T-helper 1 cell treated with Interleukin-12 subunit alpha and Interleukin-12 subunit beta and Interleukin-4 antibody, amounts not matched to agents 30 ng/mL and 1 ng/mL, for 36 hours (primary cell): ENCODE data around the gene SWI5. TPM values are rescaled to one million over a fixed set of nuclear protein-coding genes. Genes with fewer than 3 reads are reported as not detected.
"Not testable (repeated sequence)": the region's sequence is repeated elsewhere in the genome, so short reads cannot be mapped to it uniquely, and the experiment has no call there.

Experiments used
- intact Hi-C: fragments of 100-400 bp; cut with micrococcal nuclease; formaldehyde crosslinking; loops from one replicate; pipeline ENCODE4 v1.15.1; 2024
- total RNA-seq: library from RNA; stranded (reverse); gene quantifications from 2 replicates; pipeline ENCODE4 v1.2.3, GENCODE V29; 2022

The SWI5 gene
- 9.1 and 9.7 TPM in 2 replicates for total RNA-seq

DNA sequence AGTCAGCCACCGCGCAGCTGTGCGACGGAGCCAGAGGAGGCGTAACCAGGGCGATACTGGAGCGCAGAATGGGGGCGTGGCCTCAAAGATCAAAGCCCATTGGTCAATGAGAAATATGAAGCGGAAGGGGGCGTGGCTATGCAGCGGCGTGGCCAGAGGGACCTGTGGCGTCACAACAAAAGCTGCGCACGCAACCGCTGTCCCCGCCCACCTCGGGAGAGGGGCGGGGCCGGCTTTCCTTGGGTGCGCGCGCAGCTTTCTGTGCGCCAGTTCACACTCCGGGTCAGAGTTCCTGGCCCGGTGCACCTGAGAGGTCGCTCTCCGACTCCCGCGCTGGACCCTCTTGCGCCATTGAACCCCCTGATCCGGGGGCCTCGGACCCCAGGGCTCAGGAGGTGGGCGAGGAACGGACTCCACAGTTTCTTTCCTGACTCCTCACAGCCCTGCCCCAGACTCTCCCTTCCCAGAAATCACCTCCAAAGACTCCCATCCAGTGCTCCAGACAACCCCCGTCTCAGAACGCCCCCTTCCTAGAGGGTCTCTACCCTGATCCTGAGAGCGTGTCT lies at the start of gene SWI5:
Gene SWI5, plus strand, starts transcription at position 269 of the 566 bp plus-strand sequence.
- intact Hi-C loops: loop anchor here (1.0 to 10.0 kb wide), 13 partner anchors 21 to 448 kb away; partner anchors contain the start of genes BBLN, COQ4, DNM1 and GLE1

DNA sequence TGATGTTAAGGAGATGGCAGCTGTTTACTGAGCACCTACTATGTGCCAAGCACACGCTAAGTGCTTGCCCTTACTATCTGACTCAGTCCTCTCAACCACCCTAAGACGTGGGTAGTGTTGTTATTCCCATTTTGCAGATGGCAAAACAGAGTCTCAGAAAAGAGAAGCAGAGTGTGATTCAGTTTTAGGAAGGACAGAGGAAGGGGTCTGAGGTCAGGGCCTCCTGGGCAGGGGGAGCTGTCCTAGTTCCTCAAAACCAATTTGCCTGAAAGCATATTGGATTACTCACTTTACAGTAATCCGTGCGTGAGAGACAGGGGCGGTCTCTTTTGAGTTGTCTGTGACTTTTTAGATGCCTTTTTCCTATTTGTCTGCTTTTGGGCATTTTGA lies 49.7 kb upstream of the SWI5 start:
- intact Hi-C loops: no loop called here

DNA sequence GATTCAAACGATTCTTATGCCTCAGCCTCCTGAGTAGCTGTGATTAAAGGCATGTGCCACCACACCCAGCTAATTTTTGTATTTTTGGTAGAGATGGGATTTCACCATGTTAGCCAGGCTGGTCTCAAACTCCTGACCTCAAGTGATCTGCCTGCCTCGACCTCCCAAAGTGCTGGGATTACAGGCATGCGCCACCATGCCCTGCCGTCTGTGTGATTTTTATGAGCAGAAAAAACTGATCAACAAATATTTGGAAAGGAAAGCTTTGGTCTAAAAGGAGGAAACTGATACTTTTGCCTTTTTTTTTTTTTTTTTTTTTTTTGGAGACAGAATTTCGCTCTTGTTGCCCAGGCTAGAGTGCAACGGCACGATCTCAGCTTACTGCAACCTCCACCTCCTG lies 45.2 kb upstream of the SWI5 start:
- intact Hi-C loops: not testable (repeated sequence)

DNA sequence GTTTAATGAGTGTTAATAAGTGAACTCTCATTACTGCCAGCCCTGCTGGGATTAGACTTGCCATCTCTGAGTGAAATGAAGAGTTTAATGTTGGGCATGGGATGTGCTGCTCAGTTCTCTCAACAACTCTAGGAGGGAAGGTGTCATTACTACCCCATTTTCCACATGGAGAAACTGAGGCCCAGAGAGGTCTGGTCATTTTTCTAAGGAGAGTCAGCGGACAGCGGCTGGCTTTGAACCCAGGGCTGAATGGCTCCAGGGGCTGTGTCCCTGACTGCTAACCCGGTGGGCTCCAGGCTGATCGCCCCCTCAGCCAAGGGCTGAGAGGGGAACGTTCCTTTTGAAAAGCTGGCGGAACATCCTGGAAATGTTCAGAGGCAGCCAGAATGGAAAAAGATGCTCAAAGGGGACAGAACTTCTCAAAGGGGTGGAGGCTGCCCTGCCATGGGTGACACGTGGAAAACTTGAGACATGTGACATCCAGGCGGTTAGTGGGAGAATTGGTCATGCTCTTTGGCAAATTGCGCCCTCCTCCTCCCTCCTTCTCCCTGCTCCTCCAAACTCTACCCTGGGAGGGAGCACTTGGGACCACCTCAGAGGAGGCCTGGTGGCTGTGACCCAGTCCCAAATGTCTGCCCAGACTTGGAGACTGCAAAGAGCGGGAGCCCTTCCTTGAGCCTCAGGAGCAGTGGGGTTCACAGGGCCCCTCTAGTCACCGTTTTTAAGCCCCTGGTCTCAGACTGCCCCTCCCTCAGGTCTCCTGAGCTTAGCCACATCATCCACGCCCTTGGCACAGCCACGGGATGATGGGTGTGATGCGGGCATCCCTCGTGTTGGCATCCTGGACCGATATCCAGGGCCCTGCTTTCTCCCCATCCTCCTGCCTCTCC lies 44.2 kb upstream of the SWI5 start:
- intact Hi-C loops: no loop called here

DNA sequence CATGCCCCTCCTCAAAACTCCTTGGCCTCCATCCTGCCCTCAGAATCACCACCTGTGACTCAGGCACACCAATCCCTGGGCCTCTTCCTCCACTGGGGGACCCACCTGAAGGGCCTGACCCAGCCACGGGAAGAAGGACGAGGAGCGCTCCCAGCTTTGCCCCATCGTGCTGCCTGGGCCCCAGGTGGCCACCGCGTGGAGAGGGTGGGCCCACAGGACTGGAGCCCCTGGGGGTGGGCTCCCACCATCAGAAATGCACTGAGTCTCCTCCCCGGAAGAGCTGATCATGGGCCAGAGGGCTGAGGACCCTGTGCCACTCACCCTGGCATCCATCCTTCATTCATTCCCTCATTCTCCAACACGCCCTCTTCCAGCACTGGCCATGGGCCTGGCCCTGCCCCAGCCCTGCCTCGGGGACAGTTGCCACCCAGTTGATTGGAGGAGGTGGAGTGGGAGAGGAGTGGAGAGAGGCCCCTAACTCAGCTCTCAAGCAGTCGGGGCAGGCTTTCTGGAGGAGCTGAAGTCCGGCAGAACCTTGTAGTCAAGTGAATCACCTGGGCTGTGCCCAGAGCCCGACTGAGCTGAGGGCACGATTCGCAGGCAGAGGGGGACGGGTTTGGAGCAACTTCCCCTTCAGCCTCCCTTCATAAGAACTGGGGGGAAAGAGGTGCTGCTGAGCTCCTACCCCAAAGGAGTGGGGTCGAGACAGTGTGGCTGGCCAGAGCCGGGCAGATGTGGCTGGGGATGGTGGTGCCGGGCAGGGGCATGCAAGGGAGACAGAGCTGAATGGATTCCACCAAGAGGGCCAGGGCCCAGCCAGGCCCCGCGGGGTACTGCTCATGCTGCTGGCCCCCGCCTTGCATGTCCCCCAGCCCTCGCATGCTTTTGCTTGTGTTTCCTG lies 43.3 kb upstream of the SWI5 start:
- intact Hi-C loops: no loop called here

DNA sequence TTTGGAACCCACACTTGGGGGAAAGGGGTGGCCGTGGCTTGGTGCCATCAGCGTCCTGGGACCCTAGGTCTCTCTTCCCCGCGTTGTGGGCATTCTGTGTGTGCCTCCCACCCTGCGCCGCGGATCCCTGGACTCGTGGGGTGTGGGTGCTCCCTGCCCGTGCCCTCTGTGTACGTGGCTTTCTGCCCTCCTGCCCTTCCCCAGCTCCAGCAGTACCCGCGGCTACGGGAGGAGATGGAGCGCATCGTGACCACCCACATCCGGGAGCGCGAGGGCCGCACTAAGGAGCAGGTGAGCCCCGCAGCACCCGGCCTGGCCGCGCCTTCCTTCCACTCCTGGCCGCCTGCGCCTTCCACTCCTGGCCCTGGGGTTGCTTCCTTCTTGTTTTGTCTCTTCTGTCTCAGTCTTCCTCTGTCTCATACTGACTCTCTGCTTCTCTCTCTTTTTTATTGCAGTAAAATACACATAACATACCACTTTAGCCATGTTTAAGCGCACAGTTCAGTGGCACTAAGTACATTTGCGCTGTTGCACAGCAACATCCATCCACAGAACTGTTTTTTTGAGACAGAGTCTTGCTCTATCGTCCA lies 42.2 kb upstream of the SWI5 start:
- intact Hi-C loops: no loop called here

DNA sequence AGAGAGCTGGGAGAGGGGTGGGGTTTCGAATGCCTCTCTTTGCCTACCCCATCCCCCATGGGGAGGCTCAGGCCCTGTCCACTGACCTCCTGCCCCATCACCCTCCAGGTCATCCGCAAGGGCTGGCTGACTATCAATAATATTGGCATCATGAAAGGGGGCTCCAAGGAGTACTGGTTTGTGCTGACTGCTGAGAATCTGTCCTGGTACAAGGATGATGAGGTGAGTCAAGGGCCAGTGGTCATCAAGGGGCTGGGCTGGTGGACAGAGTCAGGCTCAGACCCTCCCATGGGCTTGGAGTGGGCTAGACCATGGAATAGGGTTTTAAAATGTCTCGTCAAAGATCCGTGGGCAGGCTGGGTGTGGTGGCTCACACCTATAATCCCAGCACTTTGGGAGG lies 34.0 kb upstream of the SWI5 start:
- intact Hi-C loops: no loop called here

DNA sequence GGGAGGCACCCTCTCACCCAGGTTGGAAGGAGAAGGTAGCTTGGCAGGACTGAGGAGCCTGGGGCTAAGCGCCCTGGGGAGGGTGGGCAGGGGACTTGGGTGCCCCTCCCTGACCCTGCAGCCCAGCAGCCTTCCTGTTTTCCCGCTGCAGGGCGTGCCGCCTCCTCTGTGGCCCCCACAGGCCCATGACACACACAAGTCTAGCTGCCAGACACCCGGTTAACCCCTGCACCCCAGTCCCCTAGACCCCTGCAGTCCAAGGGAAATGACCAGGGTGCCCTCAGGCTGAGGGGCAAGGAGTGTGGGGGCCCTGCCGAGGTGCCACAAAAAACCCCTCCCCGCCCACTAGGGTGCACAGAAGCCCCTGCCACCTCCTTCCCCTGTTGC lies 33.3 kb upstream of the SWI5 start:
- intact Hi-C loops: no loop called here

DNA sequence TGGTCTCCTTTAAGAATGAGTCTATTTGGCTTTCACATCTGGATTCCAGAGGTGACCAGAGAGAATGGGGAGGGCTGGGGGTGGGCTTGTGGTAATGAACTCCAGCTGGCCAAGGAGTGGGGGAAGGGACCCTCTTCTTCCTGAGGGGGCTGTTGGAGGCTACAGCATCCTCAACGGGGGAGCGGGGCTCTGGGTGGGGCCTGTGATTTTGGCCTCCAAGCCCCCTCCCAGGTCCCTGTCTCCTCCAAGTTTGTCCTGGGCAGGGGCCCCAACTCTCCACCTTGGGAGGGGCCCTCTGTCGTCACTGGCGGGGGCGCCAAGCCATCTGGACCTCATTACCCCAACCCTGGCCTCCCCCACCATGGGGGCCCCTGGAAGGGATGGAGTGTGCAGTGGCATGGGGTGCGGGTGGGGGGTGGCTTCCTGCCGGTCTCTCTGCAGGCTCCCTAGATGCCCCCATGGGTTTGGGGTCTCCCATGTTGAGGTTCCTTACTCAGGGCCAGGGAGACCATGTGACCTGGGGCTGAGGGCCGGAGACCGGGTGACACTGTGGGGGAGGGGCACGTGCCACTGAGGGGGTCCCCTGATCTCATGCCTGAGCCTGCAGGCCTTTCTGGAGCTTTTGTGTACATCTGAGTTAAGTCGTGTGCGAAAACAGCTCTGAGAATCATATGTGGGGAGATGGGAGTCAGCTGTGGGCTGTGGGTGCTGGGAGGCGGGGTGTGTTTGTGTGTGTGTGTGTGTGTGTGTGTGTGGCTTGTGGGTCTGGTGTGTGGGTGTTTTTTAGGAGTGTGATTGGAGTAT lies 32.7 kb upstream of the SWI5 start:
- intact Hi-C loops: no loop called here

DNA sequence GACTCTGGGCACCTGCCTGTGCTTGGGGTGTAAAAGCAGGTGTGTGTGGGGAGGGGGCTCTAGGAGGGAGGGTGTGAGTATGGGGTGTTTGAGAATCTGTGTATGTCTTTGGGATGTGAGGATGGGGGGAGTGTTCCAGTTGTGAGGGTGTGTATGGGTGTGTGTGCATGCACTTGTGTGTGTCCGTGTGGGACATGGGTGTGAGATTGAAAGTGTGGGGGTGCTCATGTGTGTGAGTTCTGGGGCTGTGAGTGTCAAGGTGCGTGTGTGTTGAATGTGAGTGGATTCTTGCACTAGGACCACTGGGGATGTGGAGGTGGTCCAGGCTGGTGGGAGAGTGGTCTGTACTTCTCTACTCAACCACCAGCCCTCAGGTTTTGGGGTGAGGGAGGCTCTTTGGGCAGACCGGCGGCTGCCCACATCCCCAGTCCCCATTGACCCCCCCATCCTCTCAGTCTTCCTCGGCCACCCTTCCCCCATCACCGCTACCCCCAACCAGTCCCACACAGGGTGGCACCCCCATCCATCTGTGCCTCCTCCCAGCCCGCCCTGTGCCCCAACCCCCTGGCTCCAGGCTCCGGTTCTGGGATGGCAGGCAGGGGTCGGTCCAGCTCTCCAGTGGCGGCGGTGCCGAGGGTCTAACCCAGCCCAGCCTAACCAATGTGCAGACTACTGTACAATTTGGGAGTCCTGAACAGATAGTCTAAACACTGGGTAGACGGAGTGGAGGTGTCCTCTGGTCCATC lies 31.8 kb upstream of the SWI5 start:
- intact Hi-C loops: no loop called here

DNA sequence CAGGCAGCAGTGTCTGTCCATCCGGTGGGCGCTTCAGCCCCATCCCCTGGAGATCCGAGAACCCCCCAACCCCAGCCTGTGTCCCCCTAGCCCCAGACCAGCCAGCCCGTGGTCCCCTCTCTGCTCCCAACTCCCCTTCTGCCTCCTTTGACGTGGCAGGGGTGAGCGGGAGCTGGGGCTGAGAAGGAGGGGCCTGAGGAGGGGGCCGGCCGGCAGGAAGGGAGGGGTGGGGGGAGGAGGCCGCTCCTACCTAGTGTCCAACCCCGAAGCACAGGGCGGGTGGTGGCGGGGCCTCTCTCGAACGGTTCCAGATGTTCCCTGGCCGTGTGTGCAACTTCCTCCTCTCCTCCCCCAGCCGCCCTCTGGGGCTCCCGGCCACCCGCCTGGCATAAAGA lies 31.2 kb upstream of the SWI5 start:
- intact Hi-C loops: no loop called here

DNA sequence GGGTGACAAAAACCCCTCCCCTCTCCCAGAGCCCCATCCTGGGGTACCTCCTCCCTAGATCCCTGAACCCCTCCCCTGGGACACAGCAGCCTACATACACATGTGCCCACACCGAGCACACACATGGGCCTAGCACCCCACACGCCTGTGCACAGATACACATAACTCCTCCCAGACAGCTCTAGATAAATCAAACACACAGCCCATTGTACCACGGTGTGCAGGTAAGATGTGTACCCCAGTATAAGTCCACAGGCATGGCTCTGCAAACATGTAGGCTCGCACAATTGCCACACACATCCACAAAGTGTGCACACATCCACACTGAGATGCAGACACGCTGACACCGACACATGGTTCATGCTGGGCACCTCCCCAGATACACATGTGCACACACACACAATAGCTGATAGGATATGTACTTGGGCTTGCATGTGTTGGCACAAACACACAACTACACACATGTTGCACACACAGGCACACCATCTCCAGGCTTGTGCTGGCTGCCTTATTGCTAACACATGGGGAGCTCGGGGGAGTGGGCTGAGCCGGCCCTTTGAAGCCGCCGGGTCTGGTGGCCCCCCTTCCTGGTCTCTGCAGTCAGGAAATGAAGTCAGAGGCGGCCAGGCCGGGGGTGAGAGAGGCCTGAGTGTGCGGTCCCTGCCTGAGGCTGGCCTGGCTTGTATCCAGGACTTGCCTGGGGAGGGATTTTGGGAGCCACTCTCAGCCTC lies 30.5 kb upstream of the SWI5 start:
- intact Hi-C loops: no loop called here

DNA sequence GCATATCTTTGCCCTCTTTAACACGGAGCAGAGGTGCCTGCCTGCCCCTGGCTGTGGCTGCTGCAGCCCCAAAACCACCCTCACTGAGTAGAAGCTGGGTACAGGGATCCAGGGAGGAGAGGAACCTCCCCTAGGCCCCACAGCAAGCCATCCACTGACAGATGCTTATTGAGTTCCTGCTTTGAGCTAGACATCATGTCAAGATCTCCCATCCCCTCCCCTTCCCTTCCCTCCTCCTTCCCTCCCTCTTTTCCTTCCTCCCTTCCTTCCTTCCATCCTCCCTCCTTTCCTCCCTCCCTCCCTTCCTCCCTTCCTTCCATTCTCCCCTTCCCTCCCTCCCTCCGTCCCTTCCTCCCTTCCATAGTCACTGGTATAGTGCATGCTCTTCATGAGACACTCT lies 29.6 kb upstream of the SWI5 start:
- intact Hi-C loops: no loop called here

DNA sequence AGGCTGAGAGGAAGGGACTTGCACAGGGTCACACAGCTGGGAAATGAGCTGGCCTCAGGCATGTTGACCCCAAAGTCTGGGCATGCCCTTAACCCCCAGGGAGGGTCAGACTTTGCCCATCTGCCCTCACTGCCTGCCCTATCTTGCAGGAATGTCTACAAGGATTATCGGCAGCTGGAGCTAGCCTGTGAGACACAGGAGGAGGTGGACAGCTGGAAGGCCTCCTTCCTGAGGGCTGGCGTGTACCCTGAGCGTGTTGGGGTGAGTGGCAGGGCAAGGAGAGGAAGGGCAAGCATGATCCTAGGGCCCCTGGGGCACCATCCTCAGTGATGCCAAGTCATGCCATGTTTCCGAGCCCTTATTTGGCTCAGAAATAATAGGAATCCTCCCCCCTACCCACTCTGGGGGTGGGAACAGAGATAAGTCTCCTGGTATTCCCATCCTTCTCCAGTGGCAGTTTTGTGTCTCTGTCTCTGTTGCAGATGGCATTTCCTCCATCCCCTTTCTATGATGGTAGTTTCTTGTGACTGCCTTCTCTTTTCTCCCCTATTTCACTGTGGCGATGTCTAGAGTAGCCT lies 28.8 kb upstream of the SWI5 start:
- intact Hi-C loops: no loop called here

DNA sequence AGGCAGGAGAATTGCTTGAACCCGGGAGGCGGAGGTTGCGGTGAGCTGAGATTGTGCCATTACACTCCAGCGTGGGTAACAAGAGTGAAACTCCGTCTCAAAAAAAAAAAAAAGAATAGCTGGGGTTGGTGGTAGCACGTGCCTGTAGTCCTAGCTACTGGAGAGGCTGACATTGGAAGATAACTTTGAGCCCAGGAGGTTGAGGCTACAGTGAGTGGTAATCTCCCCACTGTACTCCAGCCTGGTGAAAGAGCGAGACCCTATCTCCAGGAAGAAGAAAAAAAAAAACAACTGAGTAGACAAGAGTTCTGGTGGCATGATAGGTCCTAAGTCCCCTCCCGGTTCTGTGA lies 26.5 kb upstream of the SWI5 start:
- intact Hi-C loops: no loop called here

DNA sequence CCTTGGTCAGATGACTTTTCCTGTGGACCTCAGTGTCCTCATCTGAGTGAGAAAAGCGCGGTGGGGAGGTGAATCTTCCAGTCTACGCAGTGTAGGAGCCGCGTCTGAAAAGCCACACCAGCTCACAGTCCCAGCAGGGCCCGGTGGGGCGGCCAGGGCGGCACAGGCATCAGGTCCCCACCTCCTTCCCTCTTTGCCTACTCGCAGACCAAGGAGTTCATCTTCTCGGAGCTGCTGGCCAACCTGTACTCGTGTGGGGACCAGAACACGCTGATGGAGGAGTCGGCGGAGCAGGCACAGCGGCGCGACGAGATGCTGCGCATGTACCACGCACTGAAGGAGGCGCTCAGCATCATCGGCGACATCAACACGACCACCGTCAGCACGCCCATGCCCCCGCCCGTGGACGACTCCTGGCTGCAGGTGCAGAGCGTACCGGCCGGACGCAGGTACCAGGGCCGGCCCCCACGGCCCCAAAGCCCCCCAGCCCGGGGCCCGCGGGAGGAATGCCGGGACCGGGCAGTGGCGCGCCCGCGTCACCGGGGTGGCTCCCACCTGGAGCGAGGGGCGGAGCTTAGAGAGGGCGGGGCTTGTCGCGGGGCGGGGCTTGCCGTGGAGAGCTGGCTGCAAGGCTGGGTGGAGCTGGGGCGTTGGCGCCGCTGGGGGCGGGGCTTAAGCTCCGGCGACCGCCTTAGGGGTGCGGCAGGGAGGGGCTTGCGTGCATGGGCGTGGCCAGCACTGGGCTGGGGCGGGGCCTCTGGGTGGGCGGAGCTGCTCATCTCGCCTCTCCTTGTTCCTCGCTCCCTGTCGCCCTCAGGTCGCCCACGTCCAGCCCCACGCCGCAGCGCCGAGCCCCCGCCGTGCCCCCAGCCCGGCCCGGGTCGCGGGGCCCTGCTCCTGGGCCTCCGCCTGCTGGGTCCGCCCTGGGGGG lies 25.9 kb upstream of the SWI5 start:
- intact Hi-C loops: loop anchor here (1.0 to 10.0 kb wide), 12 partner anchors 25 to 865 kb away; partner anchors contain the start of genes BBLN, COQ4, CRAT and DNM1

DNA sequence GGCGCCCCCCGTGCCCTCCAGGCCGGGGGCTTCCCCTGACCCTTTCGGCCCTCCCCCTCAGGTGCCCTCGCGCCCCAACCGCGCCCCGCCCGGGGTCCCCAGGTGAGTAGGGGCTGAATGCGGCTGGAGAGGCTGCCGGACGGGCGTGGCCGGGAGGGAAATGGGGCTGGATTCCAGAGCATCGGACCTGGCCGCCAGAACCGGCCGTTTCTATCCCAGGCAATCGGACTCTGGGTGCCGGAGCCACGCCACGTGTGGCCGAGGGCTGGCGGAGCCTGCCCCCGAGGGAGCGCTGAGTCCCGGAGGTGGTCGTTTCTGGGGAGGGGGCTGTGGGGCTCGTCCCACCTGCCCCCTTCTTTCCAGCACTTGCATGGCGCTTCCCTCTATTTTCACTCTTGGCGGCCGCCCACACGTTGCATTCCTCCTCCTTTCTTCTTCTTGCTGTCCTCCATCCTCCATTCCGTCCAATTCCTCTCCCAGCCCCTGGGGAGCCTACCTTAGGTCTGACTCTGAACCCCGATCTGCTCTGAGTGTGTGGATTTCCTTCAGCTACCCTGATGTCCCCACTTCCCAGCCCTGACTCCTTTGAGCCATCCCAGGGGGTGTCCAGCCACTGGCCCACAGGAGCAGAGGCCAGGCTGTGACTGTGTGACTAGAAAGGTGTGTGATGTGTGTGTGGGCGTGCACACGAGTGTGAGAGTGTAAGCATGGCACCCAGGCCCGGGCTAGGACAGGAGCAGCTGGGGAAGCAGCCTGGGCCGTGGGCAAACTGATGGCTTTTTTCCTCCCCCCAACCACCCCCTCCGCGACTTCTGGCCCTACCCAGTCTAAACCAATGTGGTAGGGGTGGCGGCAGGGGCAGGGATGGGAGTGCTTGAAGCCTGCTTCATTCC lies 25.0 kb upstream of the SWI5 start:
- intact Hi-C loops: loop anchor here (1.0 to 10.0 kb wide), 12 partner anchors 24 to 864 kb away; partner anchors contain the start of genes BBLN, COQ4, CRAT and DNM1
